Aorta (tissue), 5 donors: ENCODE measurements around the gene TBCC. TPM values are rescaled to one million over a fixed set of nuclear protein-coding genes. Genes with fewer than 3 reads are reported as not detected.
"Not testable (repeated sequence)": the region's sequence is repeated elsewhere in the genome, so short reads cannot be mapped to it uniquely, and the experiment has no call there.

ENCODE experiments used
- ATAC-seq: fragments of 200-7000 bp; cut with Tn5 transposase; one replicate; pipeline ENCODE4 v1.9.1; 2022; ENCODE audit warnings: moderate library complexity; ENCODE audit not compliant: low FRiP score
- DNase-seq, 2 donors: peaks; one replicate each; pipeline ENCODE4 v3.0.0-alpha.2; 2020
- H3K27ac ChIP-seq, 2 donors: one replicate each; pipeline ENCODE4 v1.5.1; 2013; ENCODE audit warnings: low read length in 2 of 2, mild to moderate bottlenecking in 2 of 2, moderate library complexity in 2 of 2, control low read depth in 1 of 2, inconsistent platforms in 1 of 2, low read depth in 1 of 2
- H3K27me3 ChIP-seq, 2 donors: one replicate each; pipeline ENCODE4 v1.6.1; 2013; ENCODE audit warnings: control low read depth in 1 of 2, low read length in 1 of 2, mild to moderate bottlenecking in 1 of 2, moderate library complexity in 1 of 2; ENCODE audit not compliant: insufficient read depth in 2 of 2, control insufficient read depth in 1 of 2
- H3K36me3 ChIP-seq, 2 donors: one replicate each; pipeline ENCODE4 v1.6.1; 2013; ENCODE audit warnings: control low read depth in 1 of 2, low read length in 1 of 2, mild to moderate bottlenecking in 1 of 2; ENCODE audit not compliant: insufficient read depth in 2 of 2, control insufficient read depth in 1 of 2
- H3K4me1 ChIP-seq, 2 donors: one replicate each; pipeline ENCODE4 v1.6.1; 2013; ENCODE audit warnings: low read length in 2 of 2, control low read depth in 1 of 2, mild to moderate bottlenecking in 1 of 2, moderate library complexity in 1 of 2; ENCODE audit not compliant: insufficient read depth in 2 of 2, control insufficient read depth in 1 of 2
- H3K4me3 ChIP-seq, 2 donors: one replicate each; pipeline ENCODE4 v1.5.1; 2013; ENCODE audit warnings: low read length in 2 of 2, control low read depth in 1 of 2, mild to moderate bottlenecking in 1 of 2
- H3K9me3 ChIP-seq: one replicate; pipeline ENCODE4 v1.6.1; 2013; ENCODE audit warnings: mild to moderate bottlenecking, low read length; ENCODE audit not compliant: control insufficient read depth
- WGBS, 2 donors: extraction: QIAGEN DNeasy Blood & Tissue Kit; methylation state at CpG; one replicate each; pipeline ENCODE4 v1.1.7; 2013; 5-methylcytosine and 5-hydroxymethylcytosine counted together
- intact Hi-C, 2 donors: fragments of 100-400 bp; cut with DNase I; formaldehyde crosslinking; loops; one replicate each; pipeline versions ENCODE4 v1.14.2 to v1.15.0; 2022
- polyA plus RNA-seq, 2 donors: library from polyadenylated mRNA; stranded (reverse); fragments of 200-250 nt; gene quantifications; one replicate each; pipeline ENCODE4 v1.2.3, GENCODE V29; 2013
- total RNA-seq, 2 donors: library from RNA; stranded (reverse); fragmentation: NEBNext Ultra II Directional; extraction: Animal tissue kit (Norgen Biotek cat#: 25700); gene quantifications; one replicate each; pipeline ENCODE4 v1.2.1, GENCODE V29; 2021
- donor health status: healthy with polysubstance abuse.
- donor health status: Bipolar disorder and iron deficiency.
- donor health status: DM: no; HTN: no; CAD: no.
- donor health status: DM: no; HTN: no; CAD: no.
- donor health status: DM: yes; HTN: yes; CAD: no.

TBCC gene
- total and polyA plus RNA-seq, 4 donors = 14.4 to 33.1 (median 16.4) TPM

- Histone ChIP-seq H3K4me1 (no peaks in the 10 kb centered on the region), H3K36me3 (no peaks in the 10 kb centered on the region), H3K27me3 (no peaks in the 10 kb centered on the region), H3K27ac (no peak overlapping the region), H3K4me3 (no peak overlapping the region), H3K9me3 (no peaks in the 10 kb centered on the region)
- 55 to 60% methylated on average over 24 of the region's 24 CpGs for WGBS, 2 donors
- DNase-seq (peak; percentile 71 to 86), ATAC-seq (peak; percentile 48)
- intact Hi-C loops = no loop called here
Observed at GRCh38 chr6:42704251-42704936, 41.5 kb downstream of the TBCC start.

- H3K9me3 ChIP-seq, intact Hi-C loops, H3K27ac ChIP-seq, H3K27me3 ChIP-seq, H3K4me3 ChIP-seq, ATAC-seq, H3K36me3 ChIP-seq, H3K4me1 ChIP-seq, DNase-seq: not testable (repeated sequence)
- 90 to 93% methylated on average over 3 of the region's 3 CpGs for WGBS, 2 donors
Observed at GRCh38 chr6:42702786-42703185, 43.1 kb downstream of the TBCC start.

- WGBS, 2 donors = 51 to 88% methylated on average over 2 of the region's 2 CpGs
- Histone ChIP-seq H3K9me3 (no peaks in the 10 kb centered on the region), H3K27me3 (no peaks in the 10 kb centered on the region), H3K4me1 (no peaks in the 10 kb centered on the region), H3K4me3 (no peak overlapping the region), H3K27ac (no peak overlapping the region), H3K36me3 (no peaks in the 10 kb centered on the region)
- DNase-seq (no peak), ATAC-seq (no peak)
- intact Hi-C loops = no loop called here
Observed at GRCh38 chr6:42702200-42702599, 43.7 kb downstream of the TBCC start.

GRCh38 chr6:42698217-42698616 is 47.7 kb downstream of the TBCC start:
- H3K27ac ChIP-seq = no peak overlapping the region
- no peak overlapping the region for H3K4me3 ChIP-seq
- 83 to 86% methylated on average over 13 of the region's 13 CpGs for WGBS, 2 donors
- DNase-seq = no peak
- no peak for ATAC-seq
- intact Hi-C loops = no loop called here
- H3K36me3 ChIP-seq = no peaks in the 10 kb centered on the region
- no peaks in the 10 kb centered on the region for H3K27me3 ChIP-seq
- H3K9me3 ChIP-seq = no peaks in the 10 kb centered on the region
- no peaks in the 10 kb centered on the region for H3K4me1 ChIP-seq

- Histone ChIP-seq H3K27ac (no peak overlapping the region), H3K27me3 (no peaks in the 10 kb centered on the region), H3K36me3 (no peaks in the 10 kb centered on the region), H3K9me3 (no peaks in the 10 kb centered on the region), H3K4me3 (no peak overlapping the region), H3K4me1 (no peaks in the 10 kb centered on the region)
- intact Hi-C loops = no loop called here
- ATAC-seq = no peak
- peak in 1 of 2 donors; percentile 25 for DNase-seq
- WGBS, 2 donors = 92 to 93% methylated on average over 5 of the region's 5 CpGs
Observed at GRCh38 chr6:42697268-42697655, 48.6 kb downstream of the TBCC start.

- Histone ChIP-seq H3K27me3 (no peaks in the 10 kb centered on the region), H3K4me1 (no peaks in the 10 kb centered on the region), H3K4me3 (no peak overlapping the region), H3K9me3 (no peaks in the 10 kb centered on the region), H3K27ac (no peak overlapping the region), H3K36me3 (no peaks in the 10 kb centered on the region)
- intact Hi-C loops = no loop called here
- 42 to 46% methylated on average over 7 of the region's 7 CpGs for WGBS, 2 donors
- DNase-seq (no peak), ATAC-seq (peak; percentile 60)
Observed at GRCh38 chr6:42696526-42697267, 49.2 kb downstream of the TBCC start.

- no peak for ATAC-seq
- H3K27me3 ChIP-seq = no peaks in the 10 kb centered on the region
- peaks cover 0 to 1% of the 10 kb centered on the region in 2 donors for H3K36me3 ChIP-seq
- intact Hi-C loops = loop anchor here in 1 of 2 donors (5.0 kb wide), 1 partner anchor 33 kb away; no protein-coding TSS in a partner anchor
- no peak for DNase-seq
- no peaks in the 10 kb centered on the region for H3K9me3 ChIP-seq
- H3K27ac ChIP-seq = no peak overlapping the region
- 42 to 51% methylated on average over 4 of the region's 4 CpGs for WGBS, 2 donors
- H3K4me1 ChIP-seq = no peaks in the 10 kb centered on the region
- H3K4me3 ChIP-seq = no peak overlapping the region
Observed at GRCh38 chr6:42694586-42694985, 51.3 kb downstream of the TBCC start.
